GM18517 (cell line): ENCODE measurements around the gene GDPD5.

Experiments
- ATAC-seq: cut with Tn5 transposase; IDR thresholded peaks from one replicate; pipeline ENCODE4 v1.9.1; 2021; ENCODE audit warnings: mild to moderate bottlenecking, moderate library complexity; ENCODE audit not compliant: unreplicated experiment

GDPD5 gene

GRCh38 chr11:75495749-75496304 lies 29.9 kb downstream of the GDPD5 start:
- no peak for ATAC-seq

DNA sequence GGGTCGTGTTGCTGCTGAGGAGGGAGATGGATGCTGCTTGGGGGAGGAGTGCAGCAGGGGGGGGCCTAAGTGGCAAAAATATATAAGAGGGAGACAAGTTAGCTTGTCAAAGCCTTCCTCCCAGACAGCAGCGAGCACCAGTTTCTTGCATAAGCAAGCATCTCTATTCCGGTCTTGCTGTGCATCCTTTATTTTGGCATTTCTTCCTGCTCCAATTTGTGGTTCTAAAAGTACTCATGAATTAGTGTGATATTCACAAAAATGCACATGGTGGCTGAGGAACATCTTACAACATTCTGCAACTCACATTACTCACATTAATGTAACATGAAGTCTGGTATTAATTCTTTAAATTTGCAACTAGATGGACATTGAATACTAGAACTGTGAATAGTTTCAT lies 32.1 kb downstream of the GDPD5 start:
- no peak for ATAC-seq

DNA sequence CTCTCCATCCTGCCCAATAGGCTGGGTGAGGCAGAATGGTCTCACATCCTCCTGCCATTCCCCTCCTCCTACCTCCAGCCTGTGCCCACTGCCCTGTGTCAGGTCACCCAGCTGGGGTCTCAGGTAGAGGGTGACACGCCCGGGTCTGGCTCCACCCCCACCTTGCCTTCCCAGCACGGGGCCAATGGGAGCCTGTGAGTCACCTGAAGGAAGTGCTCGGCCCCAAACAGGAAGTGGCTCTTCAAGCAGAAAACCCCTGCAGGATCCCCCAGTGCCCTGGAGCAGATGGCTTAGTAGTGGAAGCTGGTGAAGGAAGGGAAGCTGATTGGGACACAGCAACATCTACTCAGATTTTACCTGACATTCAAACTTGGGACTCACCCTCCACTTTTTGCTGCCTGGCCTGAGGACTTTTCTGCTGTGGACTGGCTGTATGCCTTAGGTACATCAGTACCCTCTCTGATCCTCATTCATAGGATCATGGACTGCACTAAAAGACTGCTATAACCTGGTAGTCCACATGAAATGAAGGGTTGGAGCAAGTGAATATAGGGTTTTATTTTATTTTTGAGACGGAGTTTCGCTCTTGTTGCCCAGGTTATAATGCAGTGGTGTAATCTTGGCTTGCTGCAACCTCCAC lies 33.4 kb downstream of the GDPD5 start:
- no peak for ATAC-seq

- ATAC-seq, result no peak
Observed at GRCh38 chr11:75491465-75491864, 34.3 kb downstream of the GDPD5 start.

GRCh38 chr11:75490221-75491181 lies 35.2 kb downstream of the GDPD5 start:
- ATAC-seq, result no peak

DNA sequence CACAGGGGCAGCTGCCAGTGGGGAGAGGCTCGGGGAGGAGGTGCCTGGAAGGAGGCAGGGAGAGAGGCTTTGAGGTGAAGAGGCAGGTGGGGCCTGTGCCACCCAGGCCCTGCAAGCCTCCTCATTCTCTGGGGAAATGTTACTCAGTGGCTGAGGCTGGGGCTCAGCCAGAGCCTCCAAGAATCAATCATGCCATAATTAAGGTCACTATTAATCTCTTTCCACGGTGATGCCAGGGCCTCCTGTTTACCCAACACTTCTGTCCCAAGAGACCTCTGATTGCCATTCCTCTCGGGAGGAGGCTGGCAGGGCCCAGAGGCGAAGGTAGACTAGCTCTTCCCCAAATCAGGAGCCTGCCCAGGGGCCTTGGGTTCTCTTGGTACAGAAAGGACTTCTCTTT lies 38.4 kb downstream of the GDPD5 start:
- ATAC-seq, result no peak

DNA sequence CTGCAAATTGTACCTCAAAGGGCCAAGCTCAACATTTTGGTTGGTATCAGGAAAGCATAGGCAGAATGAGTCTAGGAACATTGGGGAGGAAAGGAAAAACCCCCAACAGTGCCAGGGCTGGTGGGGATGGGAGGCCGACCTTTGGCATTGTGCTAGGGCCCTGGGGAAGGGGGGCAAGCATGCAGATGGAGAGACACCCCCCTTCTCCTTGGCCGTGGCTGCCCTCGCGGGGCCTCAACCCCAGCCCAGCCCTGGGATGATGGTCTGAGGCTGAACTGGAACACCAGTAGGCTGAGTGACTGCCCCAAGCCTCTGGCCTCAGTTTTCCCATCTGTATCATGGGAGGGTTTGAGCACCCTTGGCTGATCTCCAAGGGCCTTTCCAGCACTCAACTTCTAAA lies 40.0 kb downstream of the GDPD5 start:
- no peak for ATAC-seq

- no peak for ATAC-seq
Observed at GRCh38 chr11:75482931-75483469, 42.7 kb downstream of the GDPD5 start.

DNA sequence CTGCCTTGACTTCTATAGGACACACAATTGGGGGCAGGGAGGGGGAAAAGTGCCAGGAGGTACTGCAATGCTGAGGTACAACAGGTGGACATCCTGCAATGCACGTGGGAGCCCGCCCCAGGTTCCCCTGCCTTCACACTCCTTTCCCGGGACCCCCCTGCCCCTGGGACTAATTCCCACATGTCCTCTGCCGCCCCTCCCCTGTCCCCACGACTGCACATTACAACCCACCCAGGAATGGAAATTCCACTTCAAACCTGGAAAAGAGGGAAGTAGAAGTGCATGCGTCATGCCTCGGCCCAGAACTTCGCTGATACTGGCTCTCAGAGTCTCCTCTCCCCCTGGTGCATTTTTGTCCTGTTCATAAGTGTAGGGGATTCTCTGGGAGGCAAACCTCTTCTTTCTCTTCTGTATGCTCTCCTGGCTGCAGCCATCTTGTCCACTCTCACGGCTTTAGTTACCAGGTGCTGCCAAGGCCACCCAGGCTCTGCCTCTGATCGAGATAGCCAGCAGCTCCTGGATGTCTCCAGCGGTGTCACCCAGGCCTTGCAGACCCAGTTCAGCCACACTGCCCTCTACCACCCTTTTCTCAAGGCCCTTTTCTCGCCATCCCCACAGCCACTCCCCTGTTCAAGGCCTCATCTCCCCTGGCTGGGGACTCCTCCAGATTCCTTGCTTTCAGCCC lies 43.7 kb downstream of the GDPD5 start:
- ATAC-seq, result no peak

- ATAC-seq, result no peak
Observed at GRCh38 chr11:75481223-75481921, 44.4 kb downstream of the GDPD5 start.

DNA sequence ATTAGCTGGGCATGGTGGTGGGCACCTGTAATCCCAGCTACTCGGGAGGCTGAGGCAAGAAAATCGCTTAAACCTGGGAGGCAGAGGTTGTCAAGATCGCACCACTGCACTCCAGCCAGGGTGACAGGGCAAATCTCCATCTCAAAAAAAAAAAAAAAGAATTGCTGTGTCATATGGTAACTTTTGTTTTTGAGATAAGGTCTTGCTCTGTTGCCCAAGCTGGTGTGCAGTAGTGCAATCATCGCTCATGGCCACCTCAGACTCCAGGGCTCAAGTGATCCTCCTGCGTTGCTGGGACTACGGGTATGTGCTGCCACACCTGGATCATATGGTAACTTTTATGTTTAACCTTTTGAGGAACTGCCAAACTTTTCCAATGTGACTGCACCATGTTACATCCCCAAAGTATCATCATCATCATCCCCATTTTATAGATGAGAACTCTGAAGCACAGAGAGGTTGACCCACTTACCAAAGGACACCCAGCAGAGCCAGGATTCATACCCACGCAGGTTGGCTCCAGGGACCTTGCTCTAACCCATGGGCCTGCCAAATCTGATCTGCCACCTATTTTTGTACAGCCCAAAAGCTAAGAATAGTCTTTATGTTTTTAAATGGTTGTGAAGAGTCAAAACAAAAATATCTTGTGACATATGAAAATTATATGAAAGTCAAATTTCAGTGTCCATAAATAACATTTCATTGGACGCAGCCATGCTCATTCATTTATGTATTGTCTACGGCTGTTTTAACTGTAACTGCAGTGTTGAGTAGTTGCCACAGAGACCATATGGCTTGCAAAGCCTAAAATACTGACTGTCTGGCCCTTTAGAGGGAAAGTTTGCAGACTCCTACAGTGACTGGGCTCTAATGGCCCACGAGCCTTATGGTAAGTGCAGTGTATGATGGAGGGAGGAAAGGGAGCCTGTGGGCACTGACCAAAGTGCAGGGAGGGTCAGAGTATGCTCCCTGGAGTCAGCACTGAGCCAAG lies 45.3 kb downstream of the GDPD5 start:
- no peak for ATAC-seq

GRCh38 chr11:75479597-75480145 lies 46.1 kb downstream of the GDPD5 start:
- no peak for ATAC-seq

DNA sequence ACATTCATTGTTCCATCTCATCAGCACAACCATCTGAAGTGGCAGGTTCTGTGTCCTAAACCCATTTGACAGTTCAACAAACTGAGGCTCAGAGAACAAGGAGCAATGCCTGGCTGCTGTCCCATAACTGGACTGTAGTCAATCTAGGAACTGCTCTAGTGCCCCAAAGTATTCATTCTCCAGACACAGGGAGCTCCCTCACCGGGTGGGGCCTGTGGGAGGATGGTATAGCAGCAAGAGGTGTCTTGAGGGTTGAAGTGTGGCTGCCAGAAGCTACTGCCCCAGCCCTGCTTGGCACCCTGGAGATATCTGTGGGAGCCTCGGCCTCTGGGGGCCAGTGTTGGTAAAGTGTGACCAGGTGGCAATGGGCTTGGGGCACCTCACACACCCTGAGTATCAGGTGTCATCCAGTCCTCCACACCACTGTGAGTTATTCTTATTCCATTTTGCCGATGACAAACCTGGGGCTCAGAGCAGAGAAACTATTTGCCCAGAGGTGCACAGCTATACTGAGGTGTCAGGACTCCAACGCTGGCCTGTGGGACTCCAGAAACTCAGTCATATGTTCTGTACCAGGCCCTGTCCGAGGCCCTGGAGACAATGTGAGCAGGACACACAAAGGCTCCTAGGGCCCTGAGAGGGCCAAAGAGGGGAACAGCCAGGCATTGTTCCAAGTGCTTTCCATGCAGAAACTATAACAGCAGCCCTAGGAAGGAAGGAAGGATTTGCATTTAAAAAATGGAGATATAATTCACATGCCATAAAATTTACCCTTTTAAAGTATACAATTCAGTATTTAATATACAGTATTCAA lies 46.8 kb downstream of the GDPD5 start:
- ATAC-seq, result no peak

DNA sequence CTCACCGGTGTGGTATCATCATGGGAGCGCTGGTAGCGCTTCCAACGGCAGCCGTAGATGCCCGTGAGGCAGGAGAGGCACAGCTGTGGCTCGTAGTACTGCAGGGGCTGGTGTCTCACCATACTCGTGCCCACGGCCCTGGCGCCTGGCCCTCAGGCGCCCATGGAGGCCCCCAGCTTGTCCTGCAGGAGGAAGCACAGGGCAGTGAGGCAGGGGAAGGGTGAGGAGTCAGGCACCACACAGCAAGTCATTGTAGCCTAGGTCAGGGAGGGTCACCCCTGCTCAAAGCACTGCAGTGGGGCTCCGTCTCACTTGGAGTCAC lies 48.2 kb downstream of the GDPD5 start:
- no peak for ATAC-seq

- no peak for ATAC-seq
Observed at GRCh38 chr11:75476739-75477613, 48.8 kb downstream of the GDPD5 start.

DNA sequence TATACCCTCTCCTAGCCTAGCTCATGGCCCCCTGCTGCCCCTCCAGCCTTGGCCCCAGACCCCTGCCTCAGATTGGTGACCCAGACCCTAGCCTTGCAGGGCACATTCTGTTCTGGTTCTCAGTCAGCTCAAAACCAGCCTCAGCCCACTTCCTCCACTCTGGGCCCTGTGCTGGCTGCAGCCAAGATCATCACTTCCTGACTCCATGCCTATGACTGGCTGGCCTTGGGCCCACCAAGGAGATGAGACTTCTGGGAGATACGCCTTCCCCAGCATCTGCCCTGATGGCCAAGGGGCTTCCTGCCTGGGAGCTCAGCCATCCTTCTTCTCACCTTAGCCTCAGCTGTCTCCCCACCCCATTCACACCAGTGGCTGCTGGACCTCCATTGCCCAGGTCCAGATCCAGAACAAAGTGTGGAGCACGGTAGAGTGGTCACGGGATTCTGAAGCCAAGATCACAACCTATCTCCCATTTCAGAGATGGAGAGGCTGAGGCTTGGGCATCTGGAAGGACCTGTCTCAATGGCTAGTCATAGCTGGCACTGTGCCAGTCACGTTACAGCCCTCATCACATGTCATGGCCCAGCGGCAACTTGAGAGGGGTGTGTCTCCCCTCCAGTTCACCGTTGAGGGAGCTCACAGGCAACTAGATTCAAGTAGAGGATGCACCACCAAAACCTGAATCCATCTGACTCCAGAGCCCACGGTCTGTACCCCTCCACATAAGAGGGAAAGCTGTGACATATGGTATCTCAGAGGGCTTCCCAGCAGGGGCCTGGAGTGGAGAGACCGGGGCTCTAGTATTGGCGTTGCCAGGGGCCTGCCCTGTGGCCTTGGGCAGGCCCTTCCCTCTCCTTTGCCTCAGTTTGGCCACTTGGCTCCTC lies 49.7 kb downstream of the GDPD5 start:
- ATAC-seq, result no peak
